MCF 10A (cell line): Measurements from ENCODE around the gene ATMIN. TPM values are rescaled to one million over a fixed set of nuclear protein-coding genes. Genes with fewer than 3 reads are reported as not detected.

Source experiments
- BruUV-seq: library from RNA; stranded (reverse); fragments of 400-500 nt; replicated peaks from 2 replicates; lab custom pipeline; 2021; lab: Mats Ljungman, UMichigan
- CTCF ChIA-PET: fragments of 300-600 bp; sonication (Branson Sonifier 250); formaldehyde crosslinking; extraction: SDS; loops from one replicate; lab custom pipeline; 2021; ENCODE audit warnings: antibody characterized with exemption, inconsistent platforms; lab: Yijun Ruan, JAX
- POLR2A ChIA-PET: fragments of 300-600, 350-650 bp; sonication (Branson Sonifier 250); formaldehyde crosslinking; extraction: SDS; loops from one replicate; lab custom pipeline; 2020; ENCODE audit warnings: antibody characterized with exemption, inconsistent platforms; lab: Yijun Ruan, JAX
- DNase-seq: peaks from one replicate; pipeline ENCODE4 v3.0.0-alpha.2; 2018; ENCODE audit not compliant: unreplicated experiment
- H3K27ac Mint-ChIP-seq: one replicate; pipeline ENCODE4 v1.8.0; 2022; ENCODE audit warnings: mild to moderate bottlenecking, low read depth, mixed read lengths; ENCODE audit not compliant: unreplicated experiment
- H3K27me3 Mint-ChIP-seq: one replicate; pipeline ENCODE4 v1.8.0; 2022; ENCODE audit warnings: mixed read lengths; ENCODE audit not compliant: insufficient read depth, unreplicated experiment
- H3K36me3 Mint-ChIP-seq: one replicate; pipeline ENCODE4 v1.8.0; 2022; ENCODE audit warnings: mild to moderate bottlenecking, moderate library complexity, mixed read lengths; ENCODE audit not compliant: insufficient read depth, unreplicated experiment
- H3K4me1 Mint-ChIP-seq: one replicate; pipeline ENCODE4 v1.8.0; 2022; ENCODE audit warnings: mixed read lengths; ENCODE audit not compliant: insufficient read depth, unreplicated experiment
- H3K4me3 Mint-ChIP-seq: one replicate; pipeline ENCODE4 v1.8.0; 2022; ENCODE audit warnings: mild to moderate bottlenecking, moderate library complexity, mixed read lengths; ENCODE audit not compliant: unreplicated experiment
- H3K9me3 Mint-ChIP-seq: one replicate; pipeline ENCODE4 v1.8.0; 2022; ENCODE audit warnings: mixed read lengths; ENCODE audit not compliant: unreplicated experiment
- intact Hi-C: fragments of 100-400 bp; cut with micrococcal nuclease; formaldehyde crosslinking; loops from 2 replicates; pipeline ENCODE4 v1.14.1; 2022
- total RNA-seq: library from RNA; stranded (reverse); gene quantifications from 2 replicates; pipeline ENCODE4 v1.2.3, GENCODE V29; 2022
- TF ChIP-seq, protein P1 (sequence below): fragments of 200-600 bp; IDR thresholded peaks from one replicate; pipeline ENCODE4 v1.8.0; 2022; ENCODE audit warnings: antibody characterized with exemption, mild to moderate bottlenecking; ENCODE audit not compliant: unreplicated experiment

ATMIN gene
- total RNA-seq, 1 experiment from 2014 or later = 33.8 TPM

DNA sequence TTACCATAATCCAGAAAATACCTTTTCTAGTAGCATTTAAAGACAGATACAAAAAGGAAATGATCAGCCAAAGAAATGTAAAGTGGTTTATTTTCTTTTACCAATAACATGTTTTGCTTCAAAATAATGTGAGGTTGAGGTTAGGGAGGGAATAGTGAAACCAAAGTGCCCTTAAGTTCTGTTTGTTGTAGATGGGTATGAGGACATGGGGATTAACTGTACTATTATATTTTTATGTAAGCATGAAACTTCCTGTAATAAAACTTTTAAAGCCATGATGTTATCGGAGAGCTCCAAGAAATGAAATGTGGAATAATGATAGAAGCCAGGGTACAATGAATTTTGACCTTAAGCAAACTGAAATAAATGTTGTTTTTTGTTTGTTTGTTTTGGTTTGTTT, 31.5 kb downstream of the ATMIN start:
- no peak overlapping the region for H3K4me3 Mint-ChIP-seq
- ChIA-PET POLR2A (interaction anchor here (1.0 kb wide), 1 partner anchor 9 kb away, joined by 3 read pairs; no protein-coding TSS in a partner anchor), CTCF (no interaction called here)
- no peaks in the 10 kb centered on the region for H3K4me1 Mint-ChIP-seq
- TF ChIP-seq, protein P1, sequence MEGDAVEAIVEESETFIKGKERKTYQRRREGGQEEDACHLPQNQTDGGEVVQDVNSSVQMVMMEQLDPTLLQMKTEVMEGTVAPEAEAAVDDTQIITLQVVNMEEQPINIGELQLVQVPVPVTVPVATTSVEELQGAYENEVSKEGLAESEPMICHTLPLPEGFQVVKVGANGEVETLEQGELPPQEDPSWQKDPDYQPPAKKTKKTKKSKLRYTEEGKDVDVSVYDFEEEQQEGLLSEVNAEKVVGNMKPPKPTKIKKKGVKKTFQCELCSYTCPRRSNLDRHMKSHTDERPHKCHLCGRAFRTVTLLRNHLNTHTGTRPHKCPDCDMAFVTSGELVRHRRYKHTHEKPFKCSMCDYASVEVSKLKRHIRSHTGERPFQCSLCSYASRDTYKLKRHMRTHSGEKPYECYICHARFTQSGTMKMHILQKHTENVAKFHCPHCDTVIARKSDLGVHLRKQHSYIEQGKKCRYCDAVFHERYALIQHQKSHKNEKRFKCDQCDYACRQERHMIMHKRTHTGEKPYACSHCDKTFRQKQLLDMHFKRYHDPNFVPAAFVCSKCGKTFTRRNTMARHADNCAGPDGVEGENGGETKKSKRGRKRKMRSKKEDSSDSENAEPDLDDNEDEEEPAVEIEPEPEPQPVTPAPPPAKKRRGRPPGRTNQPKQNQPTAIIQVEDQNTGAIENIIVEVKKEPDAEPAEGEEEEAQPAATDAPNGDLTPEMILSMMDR = no peak
- intact Hi-C loops = no loop called here
- no TSS peak for BruUV-seq
- no peaks in the 10 kb centered on the region for H3K36me3 Mint-ChIP-seq
- no peaks in the 10 kb centered on the region for H3K27me3 Mint-ChIP-seq
- no peak overlapping the region for H3K27ac Mint-ChIP-seq
- no peaks in the 10 kb centered on the region for H3K9me3 Mint-ChIP-seq
- DNase-seq = no peak

GRCh38 chr16:81069063-81069462, 33.4 kb downstream of the ATMIN start:
- no TSS peak for BruUV-seq
- H3K36me3 Mint-ChIP-seq = no peaks in the 10 kb centered on the region
- CTCF ChIA-PET = interaction anchor here (0.7 kb wide), 1 partner anchor 54 kb away, joined by 3 read pairs; no protein-coding TSS in a partner anchor
- POLR2A ChIA-PET = no interaction called here
- H3K9me3 Mint-ChIP-seq = no peaks in the 10 kb centered on the region
- TF ChIP-seq, protein P1 = no peak
- intact Hi-C loops = no loop called here
- DNase-seq = no peak
- H3K27me3 Mint-ChIP-seq = no peaks in the 10 kb centered on the region
- no peaks in the 10 kb centered on the region for H3K4me1 Mint-ChIP-seq
- no peak overlapping the region for H3K4me3 Mint-ChIP-seq
- no peak overlapping the region for H3K27ac Mint-ChIP-seq

DNA sequence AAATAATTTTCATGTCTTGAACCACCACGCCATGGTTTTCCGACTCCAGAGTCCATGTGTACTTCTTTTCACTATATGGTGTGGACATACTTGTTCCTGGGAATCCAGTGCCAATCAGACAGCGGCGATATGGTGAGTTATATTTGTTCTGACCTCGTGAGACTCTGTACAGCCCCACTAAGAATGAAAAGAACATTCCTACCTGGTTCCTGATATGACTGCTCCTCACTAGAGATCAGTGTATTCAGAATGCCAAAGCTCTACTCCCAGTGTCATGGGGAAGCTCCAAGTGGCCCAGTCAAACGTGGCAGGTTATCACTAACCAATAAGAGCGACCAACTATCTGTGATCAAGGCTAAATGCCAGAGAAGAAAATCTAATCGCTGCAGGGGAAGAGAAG, 35.3 kb downstream of the ATMIN start:
- CTCF ChIA-PET = interaction anchor here (0.6 to 1.3 kb wide), 2 partner anchors 28 to 36 kb away, joined by 3 read pairs; no protein-coding TSS in a partner anchor
- no peak for DNase-seq
- peak overlapping the region; percentile 58 for H3K27ac Mint-ChIP-seq
- H3K9me3 Mint-ChIP-seq = no peaks in the 10 kb centered on the region
- H3K27me3 Mint-ChIP-seq = no peaks in the 10 kb centered on the region
- no peaks in the 10 kb centered on the region for H3K36me3 Mint-ChIP-seq
- POLR2A ChIA-PET = interaction anchor here (0.6 kb wide), 1 partner anchor 25 kb away, joined by 3 read pairs; no protein-coding TSS in a partner anchor
- intact Hi-C loops = no loop called here
- no peaks in the 10 kb centered on the region for H3K4me1 Mint-ChIP-seq
- TF ChIP-seq, protein P1 = no peak
- H3K4me3 Mint-ChIP-seq = no peak overlapping the region
- BruUV-seq = no TSS peak

DNA sequence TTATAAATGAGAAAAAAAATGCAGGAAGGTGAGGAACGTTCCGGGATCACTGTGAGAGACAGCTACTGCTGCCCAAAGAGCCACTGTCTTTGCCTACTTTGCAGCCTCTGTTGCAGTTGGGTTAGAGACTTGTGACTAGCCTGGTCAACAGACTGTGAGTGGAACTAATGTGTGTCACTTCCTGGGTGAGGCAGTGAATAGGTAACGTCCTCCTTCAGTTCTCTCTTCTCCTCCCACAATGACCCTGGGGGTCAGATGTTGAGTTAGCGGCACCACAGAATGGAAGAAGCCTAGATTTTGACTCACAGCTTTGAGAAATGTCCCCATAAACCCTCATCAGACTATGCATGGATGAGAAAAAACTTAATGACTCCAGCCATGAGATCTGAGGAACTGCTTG, 36.2 kb downstream of the ATMIN start:
- CTCF ChIA-PET = no interaction called here
- peak overlapping the region; percentile 58 for H3K27ac Mint-ChIP-seq
- H3K4me1 Mint-ChIP-seq = no peaks in the 10 kb centered on the region
- TF ChIP-seq, protein P1 = no peak
- H3K4me3 Mint-ChIP-seq = peak overlapping the region; percentile 30
- no TSS peak for BruUV-seq
- no peaks in the 10 kb centered on the region for H3K36me3 Mint-ChIP-seq
- DNase-seq = peak; percentile 42
- no peaks in the 10 kb centered on the region for H3K27me3 Mint-ChIP-seq
- intact Hi-C loops = no loop called here
- H3K9me3 Mint-ChIP-seq = no peaks in the 10 kb centered on the region
- POLR2A ChIA-PET = interaction anchor here (0.7 to 1.0 kb wide), 2 partner anchors 35 to 243 kb away, joined by 3 read pairs; partner anchors contain the start of gene GAN
